HepG2 (cell line): ENCODE measurements around the gene CCER1. TPM values are rescaled to one million over a fixed set of nuclear protein-coding genes. Genes with fewer than 3 reads are reported as not detected.
"Not testable (repeated sequence)": the region's sequence is repeated elsewhere in the genome, so short reads cannot be mapped to it uniquely, and the experiment has no call there.

Experiments used
- ATAC-seq: fragments of 200-7000 bp; cut with Tn5 transposase; 3 replicates; pipeline ENCODE4 v1.9.1; 2020; ENCODE audit warnings: mild to moderate bottlenecking, moderate library complexity
- BruUV-seq: library from RNA; stranded (reverse); fragments of 400-500 nt; replicated peaks from 2 replicates; lab custom pipeline; 2021; lab: Mats Ljungman, UMichigan
- CTCF ChIA-PET: fragments of 300-600 bp; formaldehyde crosslinking; extraction: SDS; loops from one replicate; lab custom pipeline; 2021; ENCODE audit warnings: low total read pairs, inconsistent platforms, low intra/inter-chr PET ratio; lab: Yijun Ruan, JAX
- POLR2A ChIA-PET: fragments of 350-600 bp; sonication (Branson Sonifier 250); formaldehyde crosslinking; loops from one replicate; lab custom pipeline; 2020; ENCODE audit warnings: antibody characterized with exemption, inconsistent platforms; lab: Yijun Ruan, JAX
- DNase-seq: peaks from one replicate; pipeline ENCODE4 v3.0.0-alpha.2; 2015; ENCODE audit warnings: low spot score
- FAIRE-seq: peaks from 3 replicates; lab custom pipeline; 2011; peaks lifted over from hg19 to GRCh38; lab: Jason Lieb, UNC
- H2AFZ ChIP-seq: one replicate; pipeline ENCODE4 v1.6.1; 2011; ENCODE audit warnings: low read length, inconsistent platforms
- H3K27ac ChIP-seq: fragments of 300-600 bp; 3 replicates; pipeline ENCODE4 v1.8.0; 2011; ENCODE audit warnings: mixed run types, mild to moderate bottlenecking, mixed read lengths, low read length, inconsistent platforms; ENCODE audit not compliant: insufficient read depth; ENCODE audit errors: extremely low read length
- H3K27me3 ChIP-seq, 2 experiments: fragments of 200-600 bp in 1 of 2; 2 replicates in 1 of 2; 3 replicates in 1 of 2; pipeline versions ENCODE4 v1.6.0 to v1.8.0; 2011; ENCODE audit warnings: low read length in 2 of 2, mild to moderate bottlenecking in 2 of 2, moderate library complexity in 2 of 2, inconsistent platforms in 1 of 2; ENCODE audit not compliant: insufficient read depth in 2 of 2, control insufficient read depth in 1 of 2
- H3K36me3 ChIP-seq, 2 experiments: fragments of 200-600 bp in 1 of 2; replicated peaks in 1 of 2; 2 replicates in 1 of 2; 3 replicates in 1 of 2; pipeline versions ENCODE4 v1.5.1 to v1.8.0; 2011; ENCODE audit warnings: low read length in 2 of 2, inconsistent platforms in 1 of 2; ENCODE audit not compliant: insufficient read depth in 2 of 2, control insufficient read depth in 1 of 2
- H3K4me1 ChIP-seq: 2 replicates; pipeline ENCODE4 v1.5.1; 2012; ENCODE audit warnings: low read length, inconsistent platforms; ENCODE audit not compliant: insufficient read depth
- H3K4me2 ChIP-seq: 2 replicates; pipeline ENCODE4 v1.6.0; 2011; ENCODE audit warnings: low read depth, low read length, inconsistent platforms
- H3K4me3 ChIP-seq, 3 experiments: fragments of 200-600 bp in 1 of 3; sonication (generic), shearing (Covaris generic) in 1 of 3; replicated peaks in 1 of 3; 2 replicates each; pipeline ENCODE4 v1.5.1; 2011 to 2016; ENCODE audit warnings: low read length in 3 of 3, inconsistent platforms in 2 of 3, low read depth in 2 of 3, mild to moderate bottlenecking in 2 of 3, control low read depth in 1 of 3, mixed read lengths in 1 of 3; ENCODE audit not compliant: insufficient read depth in 1 of 3
- H3K79me2 ChIP-seq: one replicate; pipeline ENCODE4 v1.6.1; 2011; ENCODE audit warnings: low read length, inconsistent platforms; ENCODE audit not compliant: insufficient read depth
- H3K9ac ChIP-seq: 2 replicates; pipeline ENCODE4 v1.6.0; 2011; ENCODE audit warnings: mild to moderate bottlenecking, low read depth, low read length, inconsistent platforms; ENCODE audit not compliant: insufficient read depth
- H3K9me3 ChIP-seq: 2 replicates; pipeline ENCODE4 v1.5.1; 2012; ENCODE audit warnings: mild to moderate bottlenecking, low read length
- H4K20me1 ChIP-seq: 2 replicates; pipeline ENCODE4 v1.6.0; 2011; ENCODE audit warnings: inconsistent platforms, mild to moderate bottlenecking, low read length, moderate library complexity; ENCODE audit not compliant: insufficient read depth
- ESRRA ChIP-seq: sonication (generic); formaldehyde crosslinking; IDR thresholded peaks from 2 replicates; pipeline ENCODE4 v1.5.1; 2020; ENCODE audit warnings: mild to moderate bottlenecking, low read depth, missing genetic modification reagents
- HIVEP1 ChIP-seq: sonication (generic); formaldehyde crosslinking; IDR thresholded peaks from 2 replicates; pipeline ENCODE4 v1.4.0; 2020; ENCODE audit warnings: mild to moderate bottlenecking, missing genetic modification reagents
- MXD4 ChIP-seq: IDR thresholded peaks from 2 replicates; pipeline ENCODE4 v1.6.1; 2016; ENCODE audit warnings: mild to moderate bottlenecking, missing biosample characterization, missing genetic modification reagents
- NFE2L1 ChIP-seq: sonication (generic); formaldehyde crosslinking; IDR thresholded peaks from 2 replicates; pipeline ENCODE4 v1.4.0; 2020; ENCODE audit warnings: missing genetic modification reagents, mild to moderate bottlenecking, borderline replicate concordance
- SMAD9 ChIP-seq: sonication (generic); formaldehyde crosslinking; IDR thresholded peaks from 2 replicates; pipeline ENCODE4 v1.5.1; 2020; ENCODE audit warnings: mild to moderate bottlenecking, missing genetic modification reagents
- ZKSCAN5 ChIP-seq: sonication (generic); formaldehyde crosslinking; IDR thresholded peaks from 2 replicates; pipeline ENCODE4 v1.5.1; 2020; ENCODE audit warnings: mild to moderate bottlenecking, missing genetic modification reagents
- WGBS: methylation state at CpG from one replicate; pipeline ENCODE4 v1.1.6; 2017; ENCODE audit warnings: low lambda C conversion rate; 5-methylcytosine and 5-hydroxymethylcytosine counted together
- in situ Hi-C: cut with HindIII; loops from 2 replicates; pipeline ENCODE4 v1.10.0; 2017; ENCODE audit warnings: low pct_unique_long_range_greater_than_20kb; ENCODE audit not compliant: extremely low pct_ligation_motif_present
- intact Hi-C: fragments of 100-400 bp; cut with micrococcal nuclease; formaldehyde crosslinking; loops from one replicate; pipeline ENCODE4 v1.10.0; 2022; ENCODE audit not compliant: unreplicated experiment
- polyA plus RNA-seq, 8 experiments: library from polyadenylated mRNA; depleted of rRNA in 3 of 8; stranded (reverse) in 7 of 8; unstranded in 1 of 8; fragments of >200 nt; fragmentation: Illumina TruSeq in 4 of 8; extraction: Trizol in 4 of 8; gene quantifications; 2 replicates each; pipeline versions ENCODE4 v1.2.1 to v1.2.3, GENCODE V29; 2011 to 2016; ENCODE audit warnings: low read depth in 4 of 8, missing spikeins in 1 of 8, mixed read lengths in 1 of 8; ENCODE audit not compliant: insufficient read depth in 1 of 8
- total RNA-seq, 5 experiments: library from RNA; depleted of rRNA; stranded (reverse); fragments of >200 nt; fragmentation: Illumina TruSeq; extraction: Trizol; gene quantifications; 2 replicates each; pipeline ENCODE4 v1.2.3, GENCODE V29; 2016; ENCODE audit warnings: low read depth in 1 of 5
- TF ChIP-seq, protein P1 (sequence below): sonication (generic); formaldehyde crosslinking; IDR thresholded peaks from 2 replicates; pipeline ENCODE4 v1.8.0; 2022; ENCODE audit warnings: mild to moderate bottlenecking, missing genetic modification reagents, moderate library complexity

Gene CCER1
- total and polyA plus RNA-seq, 2 of the 13 experiments (the other 11 are each of a cell fraction or from before 2014, with no cell fraction given), result not detected

GRCh38 chr12:90985331-90985730 is 30.4 kb upstream of the CCER1 start:
- H3K9ac ChIP-seq, intact Hi-C loops, H3K79me2 ChIP-seq, H3K4me2 ChIP-seq, H3K4me1 ChIP-seq, CTCF ChIA-PET, BruUV-seq, H2AFZ ChIP-seq, H3K27ac ChIP-seq, FAIRE-seq, H3K27me3 ChIP-seq, ATAC-seq, H3K36me3 ChIP-seq, DNase-seq, POLR2A ChIA-PET, H3K9me3 ChIP-seq, H4K20me1 ChIP-seq, H3K4me3 ChIP-seq: not testable (repeated sequence)
- WGBS, result 0% methylated on average over 3 of the region's 3 CpGs
- in situ Hi-C loops, result loop anchor here (10.0 kb wide), 1 partner anchor 119 kb away; no protein-coding TSS in a partner anchor

GRCh38 chr12:90984114-90984513 is 29.1 kb upstream of the CCER1 start:
- Histone ChIP-seq H3K4me2 (no peak overlapping the region), H3K79me2 (no peaks in the 10 kb centered on the region), H3K27me3 (no peaks in the 10 kb centered on the region), H4K20me1 (no peaks in the 10 kb centered on the region), H3K9me3 (no peaks in the 10 kb centered on the region), H2AFZ (no peak overlapping the region), H3K36me3 (no peaks in the 10 kb centered on the region), H3K27ac (no peak overlapping the region), H3K4me3 (no peak overlapping the region), H3K4me1 (no peaks in the 10 kb centered on the region), H3K9ac (no peak overlapping the region)
- TF ChIP-seq ZKSCAN5 (CRISPR knock-in tag) (no peak), HIVEP1 (CRISPR knock-in tag) (no peak), MXD4 (CRISPR knock-in tag) (no peak), ESRRA (CRISPR knock-in tag) (no peak), NFE2L1 (CRISPR knock-in tag) (no peak), SMAD9 (no peak)
- TF ChIP-seq, protein P1, sequence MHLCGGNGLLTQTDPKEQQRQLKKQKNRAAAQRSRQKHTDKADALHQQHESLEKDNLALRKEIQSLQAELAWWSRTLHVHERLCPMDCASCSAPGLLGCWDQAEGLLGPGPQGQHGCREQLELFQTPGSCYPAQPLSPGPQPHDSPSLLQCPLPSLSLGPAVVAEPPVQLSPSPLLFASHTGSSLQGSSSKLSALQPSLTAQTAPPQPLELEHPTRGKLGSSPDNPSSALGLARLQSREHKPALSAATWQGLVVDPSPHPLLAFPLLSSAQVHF (CRISPR knock-in tag), result no peak
- 0% methylated on average over 2 of the region's 3 CpGs for WGBS
- FAIRE-seq (no peak), ATAC-seq (no peak), DNase-seq (no peak)
- CTCF ChIA-PET, result no interaction called here
- in situ Hi-C loops, result loop anchor here (10.0 kb wide), 1 partner anchor 121 kb away; no protein-coding TSS in a partner anchor
- BruUV-seq, result no TSS peak
- intact Hi-C loops, result no loop called here
- POLR2A ChIA-PET, result no interaction called here
